HG03175 (cell line): ENCODE results near the gene AQP1.

Source experiments
- ATAC-seq: cut with Tn5 transposase; IDR thresholded peaks from one replicate; pipeline ENCODE4 v1.9.1; 2021; ENCODE audit warnings: mild to moderate bottlenecking, moderate library complexity; ENCODE audit not compliant: unreplicated experiment

The AQP1 gene

GRCh38 chr7:30933124-30933974, 21.7 kb downstream of the AQP1 start:
- ATAC-seq: no peak

DNA sequence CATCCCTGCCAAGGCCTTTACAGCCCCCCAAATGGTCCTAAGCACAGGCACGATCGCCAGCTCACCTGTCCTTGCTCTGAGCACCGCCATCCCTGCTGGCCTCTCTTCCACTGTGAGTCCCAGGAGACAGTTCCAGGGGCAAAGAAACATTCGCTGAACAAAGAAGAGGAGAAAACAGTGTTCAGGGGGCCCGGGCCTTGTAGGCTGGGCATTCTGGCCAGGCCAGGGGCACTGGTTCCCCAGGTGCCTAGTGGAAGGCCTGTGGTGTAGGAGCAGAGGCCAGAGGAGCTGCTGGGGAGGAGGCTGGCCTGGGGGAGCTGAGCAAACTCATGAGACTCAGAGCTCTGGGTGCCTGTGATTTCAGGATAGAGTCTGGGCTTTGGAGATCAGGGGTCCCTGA, 22.6 kb downstream of the AQP1 start:
- no peak for ATAC-seq

GRCh38 chr7:30934732-30935568, 23.3 kb downstream of the AQP1 start:
- ATAC-seq: no peak

DNA sequence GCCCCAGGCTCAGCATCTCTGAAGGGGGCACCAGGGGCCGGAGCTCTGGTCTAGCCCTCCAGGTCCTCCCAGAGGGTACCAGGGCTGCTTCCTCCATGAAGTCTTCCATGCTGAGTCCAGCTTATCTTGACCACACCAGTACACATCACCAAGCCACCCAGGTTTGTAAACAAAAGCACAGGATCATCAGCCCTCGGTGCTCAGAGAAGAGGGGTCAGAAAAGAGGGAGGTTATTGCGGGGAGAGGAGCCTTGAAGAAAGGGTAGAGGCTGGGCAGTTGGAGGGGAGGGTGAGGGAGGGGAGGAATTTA, 23.9 kb downstream of the AQP1 start:
- no peak for ATAC-seq

- ATAC-seq: no peak
Observed at GRCh38 chr7:30936650-30937245, 25.1 kb downstream of the AQP1 start.

DNA sequence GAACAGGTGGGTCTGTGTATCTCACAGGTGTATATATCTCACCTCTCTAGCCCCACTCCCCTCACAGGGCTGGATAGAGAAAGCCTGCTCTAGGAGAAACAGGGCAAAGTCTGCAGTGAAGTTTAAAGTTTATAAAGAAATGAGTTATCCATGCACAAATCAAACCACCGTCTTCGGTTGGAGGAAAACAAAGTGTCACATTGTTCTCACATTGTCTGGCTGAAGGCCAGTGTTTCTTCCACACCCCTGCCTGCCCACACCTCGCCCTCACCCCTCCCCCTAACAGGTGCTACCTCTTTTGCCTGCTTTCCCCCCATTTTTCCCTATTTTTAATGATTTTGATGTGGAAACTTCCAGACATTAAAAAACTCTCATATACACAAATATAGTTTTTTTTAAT, 25.8 kb downstream of the AQP1 start:
- no peak for ATAC-seq

GRCh38 chr7:30938435-30939316, 27.0 kb downstream of the AQP1 start:
- peak; percentile 77 for ATAC-seq

- no peak for ATAC-seq
Observed at GRCh38 chr7:30941582-30942323, 30.1 kb downstream of the AQP1 start.

GRCh38 chr7:30950197-30950596, 38.5 kb downstream of the AQP1 start:
- no peak for ATAC-seq

- no peak for ATAC-seq
Observed at GRCh38 chr7:30954914-30955313, 43.3 kb downstream of the AQP1 start.

DNA sequence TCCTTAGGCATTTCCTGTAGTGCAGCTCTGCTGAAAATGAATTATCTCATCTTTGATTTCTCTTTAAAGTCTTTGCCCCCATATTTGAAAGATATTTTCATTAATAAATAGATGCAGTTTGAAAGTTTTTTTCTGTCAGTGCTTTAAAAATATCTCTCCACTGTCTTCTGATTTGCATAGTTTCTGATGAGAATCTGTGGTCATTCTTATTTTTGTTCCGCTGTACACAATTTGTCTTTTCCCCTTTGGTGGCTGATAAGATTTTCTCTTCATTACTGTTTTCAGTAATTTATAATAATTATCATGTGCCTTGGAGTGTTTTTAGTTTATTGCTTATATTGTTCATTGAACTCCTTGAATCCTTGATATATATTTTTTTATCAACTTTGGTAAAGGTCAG, 45.1 kb downstream of the AQP1 start:
- no peak for ATAC-seq

GRCh38 chr7:30963842-30964241, 52.2 kb downstream of the AQP1 start, which contains the start of gene GHRHR:
Gene GHRHR, plus strand, starts transcription at chr7:30963953. Its CDS starts 116 bp downstream, at chr7:30964069.
- ATAC-seq: no peak

DNA sequence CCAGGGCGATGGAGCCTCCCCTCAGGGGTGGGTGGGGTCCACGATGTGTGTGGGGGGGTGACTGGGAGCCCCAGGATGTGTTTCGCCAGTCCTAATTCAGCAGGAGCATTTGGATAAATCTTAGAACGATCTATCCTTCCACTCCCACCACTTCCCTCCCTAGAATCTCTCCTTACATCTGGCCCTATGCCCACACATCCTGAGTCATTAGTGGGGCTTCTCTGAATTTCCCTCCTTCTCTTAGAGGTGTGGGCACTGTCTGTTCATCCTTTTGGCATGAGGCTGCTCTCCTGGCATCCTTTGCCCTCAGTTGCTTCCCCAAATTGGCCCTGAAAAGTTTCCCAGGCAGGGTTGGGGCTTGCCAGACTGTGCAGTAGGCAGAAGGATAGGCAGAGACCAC, 53.7 kb downstream of the AQP1 start:
- no peak for ATAC-seq

- no peak for ATAC-seq
Observed at GRCh38 chr7:30965883-30966282, 54.2 kb downstream of the AQP1 start.

GRCh38 chr7:30968294-30968693, 56.6 kb downstream of the AQP1 start:
- ATAC-seq: peak; percentile 45

DNA sequence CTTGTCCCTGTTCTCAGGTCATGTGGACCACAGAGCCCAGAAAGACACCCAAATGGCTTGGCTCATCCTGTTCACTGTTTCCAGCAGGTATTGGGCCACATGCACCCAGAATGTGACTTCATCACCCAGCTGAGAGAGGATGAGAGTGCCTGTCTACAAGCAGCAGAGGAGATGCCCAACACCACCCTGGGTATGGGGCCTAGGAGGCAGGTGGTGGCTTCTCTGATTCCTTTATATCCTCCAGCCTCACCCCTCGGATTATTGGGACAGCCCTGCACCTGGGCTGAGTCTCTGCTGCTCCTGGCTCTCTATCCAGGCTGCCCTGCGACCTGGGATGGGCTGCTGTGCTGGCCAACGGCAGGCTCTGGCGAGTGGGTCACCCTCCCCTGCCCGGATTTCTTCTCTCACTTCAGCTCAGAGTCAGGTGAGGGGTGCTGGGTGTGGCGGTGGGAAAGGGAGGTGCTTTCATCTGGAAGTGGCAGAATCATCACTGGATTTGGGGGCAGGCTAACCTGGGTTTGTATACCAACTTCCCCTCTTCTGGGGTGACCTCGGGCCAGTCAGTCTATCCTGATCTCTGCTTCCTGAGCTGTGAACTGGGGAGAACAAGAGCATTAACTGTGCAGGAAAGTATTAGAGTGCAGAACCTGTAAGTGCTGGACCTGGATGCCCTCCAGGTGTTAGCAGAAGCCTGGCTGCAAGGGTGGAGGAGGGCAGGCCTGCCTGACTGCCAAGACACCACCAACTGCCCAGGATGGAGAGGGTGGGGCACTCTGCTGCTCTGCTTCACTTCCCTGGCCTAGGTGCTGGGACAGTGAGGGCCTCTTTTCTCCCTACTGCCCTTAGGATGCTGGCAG, 57.3 kb downstream of the AQP1 start:
- peak; percentile 10 for ATAC-seq

- ATAC-seq: no peak
Observed at GRCh38 chr7:30969604-30969970, 57.9 kb downstream of the AQP1 start.

- no peak for ATAC-seq
Observed at GRCh38 chr7:30970074-30970473, 58.4 kb downstream of the AQP1 start.

GRCh38 chr7:30970594-30971094, 59.0 kb downstream of the AQP1 start:
- ATAC-seq: peak; percentile 36
